IMR-90 (cell line): Measurements from ENCODE around the gene HYAL1. TPM values are rescaled to one million over a fixed set of nuclear protein-coding genes. Genes with fewer than 3 reads are reported as not detected.
A peak's percentile ranks its signal among the peaks of the same experiment; 100 is the strongest.

ENCODE experiments used
- ATAC-seq: fragments of 200-7000 bp; cut with Tn5 transposase; 2 replicates; pipeline ENCODE4 v1.9.1; 2020; ENCODE audit warnings: low read depth, mild to moderate bottlenecking, moderate library complexity
- BruUV-seq: library from RNA; stranded (reverse); fragments of 400-500 nt; replicated peaks from 2 replicates; lab custom pipeline; 2021; lab: Mats Ljungman, UMichigan
- CTCF ChIA-PET: fragments of 300-600 bp; formaldehyde crosslinking; extraction: SDS; loops from one replicate; lab custom pipeline; 2021; ENCODE audit warnings: antibody characterized with exemption; lab: Yijun Ruan, JAX
- POLR2A ChIA-PET: fragments of 300-600 bp; sonication (Branson Sonifier 250); formaldehyde crosslinking; loops from one replicate; lab custom pipeline; 2022; ENCODE audit warnings: antibody characterized with exemption; ENCODE audit not compliant: unreplicated experiment; lab: Charles Lee
- DNase-seq: peaks from one replicate; pipeline ENCODE4 v3.0.0; 2013
- H2AFZ ChIP-seq: replicated peaks from 2 replicates; pipeline ENCODE3; 2013; ENCODE audit warnings: low read length, mild to moderate bottlenecking; ENCODE audit not compliant: poor library complexity
- H2AK5ac ChIP-seq: 2 replicates; pipeline ENCODE4 v1.6.1; 2013; ENCODE audit warnings: low read depth, low read length, inconsistent platforms
- H2AK9ac ChIP-seq: replicated peaks from 2 replicates; pipeline ENCODE3; 2013; ENCODE audit warnings: mild to moderate bottlenecking, low read depth, low read length, moderate library complexity; ENCODE audit not compliant: poor library complexity
- H2BK120ac ChIP-seq: 2 replicates; pipeline ENCODE4 v1.6.1; 2013; ENCODE audit warnings: low read depth, low read length, inconsistent platforms
- H2BK15ac ChIP-seq: 3 replicates; pipeline ENCODE4 v1.6.1; 2013; ENCODE audit warnings: low read depth, low read length, inconsistent platforms
- H2BK20ac ChIP-seq: 2 replicates; pipeline ENCODE4 v1.6.1; 2013; ENCODE audit warnings: low read depth, mild to moderate bottlenecking, inconsistent platforms, low read length, moderate library complexity
- H2BK5ac ChIP-seq: 2 replicates; pipeline ENCODE4 v1.6.1; 2013; ENCODE audit warnings: mild to moderate bottlenecking, low read depth, low read length, inconsistent platforms; ENCODE audit not compliant: poor library complexity, severe bottlenecking
- H3K14ac ChIP-seq: replicated peaks from 2 replicates; pipeline ENCODE4 v1.6.1; 2013; ENCODE audit warnings: low read depth, low read length, inconsistent platforms
- H3K18ac ChIP-seq: 2 replicates; pipeline ENCODE4 v1.6.1; 2013; ENCODE audit warnings: low read depth, low read length, control low read depth
- H3K23ac ChIP-seq: 2 replicates; pipeline ENCODE4 v1.6.1; 2013; ENCODE audit warnings: low read depth, low read length, inconsistent platforms
- H3K27ac ChIP-seq: 2 replicates; pipeline ENCODE4 v1.5.1; 2013; ENCODE audit warnings: mild to moderate bottlenecking, control low read depth, low read length; ENCODE audit not compliant: insufficient read depth
- H3K27me3 ChIP-seq: 2 replicates; pipeline ENCODE4 v1.6.1; 2013; ENCODE audit warnings: low read length; ENCODE audit not compliant: control insufficient read depth, insufficient read depth
- H3K36me3 ChIP-seq: 2 replicates; pipeline ENCODE4 v1.6.1; 2013; ENCODE audit warnings: low read length, mixed read lengths; ENCODE audit not compliant: control insufficient read depth, insufficient read depth
- H3K4ac ChIP-seq: 2 replicates; pipeline ENCODE4 v1.6.1; 2013; ENCODE audit warnings: low read depth, low read length, inconsistent platforms
- H3K4me1 ChIP-seq: 2 replicates; pipeline ENCODE4 v1.6.1; 2013; ENCODE audit warnings: low read length, mixed read lengths; ENCODE audit not compliant: control insufficient read depth, insufficient read depth
- H3K4me2 ChIP-seq: 2 replicates; pipeline ENCODE4 v1.6.1; 2013; ENCODE audit warnings: low read depth, mild to moderate bottlenecking, control low read depth, low read length, moderate library complexity
- H3K4me3 ChIP-seq: 2 replicates; pipeline ENCODE4 v1.5.1; 2013; ENCODE audit warnings: low read depth, mild to moderate bottlenecking, control low read depth, low read length, moderate library complexity; ENCODE audit not compliant: insufficient read depth
- H3K56ac ChIP-seq: 2 replicates; pipeline ENCODE4 v1.6.1; 2013; ENCODE audit warnings: low read length, inconsistent platforms; ENCODE audit not compliant: insufficient read depth; ENCODE audit errors: extremely low read depth
- H3K79me1 ChIP-seq, 2 experiments: 2 replicates each; pipeline ENCODE4 v1.6.1; 2013; ENCODE audit warnings: low read length in 2 of 2, inconsistent platforms in 1 of 2, low read depth in 1 of 2
- H3K9ac ChIP-seq: 2 replicates; pipeline ENCODE4 v1.6.1; 2013; ENCODE audit warnings: low read depth, low read length, control low read depth
- H3K9me1 ChIP-seq: 2 replicates; pipeline ENCODE4 v1.6.1; 2013; ENCODE audit warnings: low read length, inconsistent platforms; ENCODE audit not compliant: insufficient read depth
- H3K9me3 ChIP-seq: 2 replicates; pipeline ENCODE4 v1.6.1; 2013; ENCODE audit warnings: low read length; ENCODE audit not compliant: control insufficient read depth, insufficient read depth
- H4K20me1 ChIP-seq: 2 replicates; pipeline ENCODE4 v1.6.1; 2013; ENCODE audit warnings: low read length, inconsistent platforms; ENCODE audit not compliant: insufficient read depth
- H4K5ac ChIP-seq: 2 replicates; pipeline ENCODE4 v1.6.1; 2013; ENCODE audit warnings: mild to moderate bottlenecking, low read depth, low read length, control low read depth
- H4K8ac ChIP-seq, 2 experiments: 2 replicates each; pipeline ENCODE4 v1.6.1; 2013; ENCODE audit warnings: low read depth in 2 of 2, low read length in 2 of 2, control low read depth in 1 of 2, inconsistent platforms in 1 of 2
- H4K91ac ChIP-seq: 2 replicates; pipeline ENCODE4 v1.6.1; 2013; ENCODE audit warnings: low read depth, low read length, inconsistent platforms; ENCODE audit not compliant: insufficient read depth
- BHLHE40 ChIP-seq: fragments of 150-350 bp; IDR thresholded peaks from 2 replicates; pipeline ENCODE4 v1.6.1; 2016; ENCODE audit warnings: mild to moderate bottlenecking, low read depth, low read length
- CEBPB ChIP-seq: IDR thresholded peaks from 2 replicates; pipeline ENCODE4 v1.6.1; 2012; ENCODE audit warnings: low read depth, low read length, improper control_type of control experiment
- CHD1 ChIP-seq: IDR thresholded peaks from 2 replicates; pipeline ENCODE4 v1.6.1; 2012; ENCODE audit warnings: low read depth, low read length, improper control_type of control experiment
- FOS ChIP-seq: fragments of 150-350 bp; IDR thresholded peaks from 2 replicates; pipeline ENCODE4 v1.6.1; 2016; ENCODE audit warnings: low read depth, low read length
- MAFK ChIP-seq: IDR thresholded peaks from 2 replicates; pipeline ENCODE4 v1.6.1; 2012; ENCODE audit warnings: low read depth, low read length, improper control_type of control experiment
- MAZ ChIP-seq: IDR thresholded peaks from 2 replicates; pipeline ENCODE4 v1.6.1; 2012; ENCODE audit warnings: low read depth, mild to moderate bottlenecking, low read length, improper control_type of control experiment, moderate library complexity, borderline replicate concordance
- MXI1 ChIP-seq: IDR thresholded peaks from 2 replicates; pipeline ENCODE4 v1.6.1; 2012; ENCODE audit warnings: low read depth, mild to moderate bottlenecking, low read length, moderate library complexity, borderline replicate concordance
- NFE2L2 ChIP-seq: fragments of 150-350 bp; IDR thresholded peaks from 2 replicates; pipeline ENCODE4 v1.6.1; 2016; ENCODE audit warnings: low read depth, mild to moderate bottlenecking, low read length
- POLR2A ChIP-seq: IDR thresholded peaks from 2 replicates; pipeline ENCODE4 v1.6.1; 2012; ENCODE audit warnings: mild to moderate bottlenecking, low read depth, low read length
- RAD21 ChIP-seq: IDR thresholded peaks from 2 replicates; pipeline ENCODE4 v1.6.1; 2012; ENCODE audit warnings: low read length, improper control_type of control experiment
- RCOR1 ChIP-seq: IDR thresholded peaks from 2 replicates; pipeline ENCODE4 v1.6.1; 2012; ENCODE audit warnings: mild to moderate bottlenecking, low read length, improper control_type of control experiment; ENCODE audit not compliant: insufficient replicate concordance
- RFX5 ChIP-seq: IDR thresholded peaks from 2 replicates; pipeline ENCODE4 v1.8.0; 2012; ENCODE audit warnings: low read depth, mild to moderate bottlenecking, low read length, moderate library complexity
- SMC3 ChIP-seq: fragments of 150-350 bp; IDR thresholded peaks from 2 replicates; pipeline ENCODE4 v1.6.1; 2016; ENCODE audit warnings: low read depth, mild to moderate bottlenecking, antibody characterized with exemption, low read length, moderate library complexity
- WGBS, 2 experiments: methylation state at CpG; one replicate each; pipeline versions ENCODE4 v1.1.5 to v1.1.7; 2013; ENCODE audit warnings: missing lambda C conversion rate in 2 of 2; ENCODE audit not compliant: insufficient read length in 1 of 2; ENCODE audit errors: extremely low coverage in 2 of 2; 5-methylcytosine and 5-hydroxymethylcytosine counted together
- dilution Hi-C: fragments of 300-500 bp; cut with HindIII; formaldehyde crosslinking; loops from one replicate; pipeline ENCODE4 v1.14.3; 2018; ENCODE audit warnings: low sequenced_read_pairs; ENCODE audit not compliant: unreplicated experiment
- in situ Hi-C: fragments of 300-500 bp; cut with MboI; formaldehyde crosslinking; loops from 3 replicates; pipeline ENCODE4 v1.14.3; 2019; ENCODE audit warnings: low sequenced_read_pairs, inconsistent platforms, mixed read lengths
- intact Hi-C: fragments of 100-400 bp; cut with micrococcal nuclease; formaldehyde crosslinking; loops from 2 replicates; pipeline ENCODE4 v1.10.0; 2022
- polyA plus RNA-seq, 3 experiments: library from polyadenylated mRNA; depleted of rRNA; stranded (reverse); fragments of >200 nt; gene quantifications; 2 replicates each; pipeline ENCODE4 v1.2.3, GENCODE V29; 2012; ENCODE audit warnings: low replicate concordance in 1 of 3
- total RNA-seq: library from RNA; depleted of rRNA; stranded (reverse); fragments of >200 nt; gene quantifications from 2 replicates; pipeline ENCODE4 v1.2.3, GENCODE V29; 2012
- TF ChIP-seq, protein P1 (sequence below): fragments of 150-350 bp; IDR thresholded peaks from 2 replicates; pipeline ENCODE4 v1.6.1; 2017; ENCODE audit warnings: mild to moderate bottlenecking, antibody characterized with exemption, low read length, low read depth
- TF ChIP-seq, protein P2 (sequence below): fragments of 150-350 bp; IDR thresholded peaks from 2 replicates; pipeline ENCODE4 v1.6.1; 2016; ENCODE audit warnings: low read depth, mild to moderate bottlenecking, low read length, moderate library complexity, borderline replicate concordance
- TF ChIP-seq, protein P3 (sequence below): conservative IDR thresholded peaks from 2 replicates; pipeline ENCODE4 v1.5.1; 2012; ENCODE audit warnings: mild to moderate bottlenecking, low read depth, low read length, improper control_type of control experiment

HYAL1 gene
- total and polyA plus RNA-seq, 2 of the 4 experiments (the other 2 are of a cell fraction), result 0.32 to 0.36 TPM

DNA sequence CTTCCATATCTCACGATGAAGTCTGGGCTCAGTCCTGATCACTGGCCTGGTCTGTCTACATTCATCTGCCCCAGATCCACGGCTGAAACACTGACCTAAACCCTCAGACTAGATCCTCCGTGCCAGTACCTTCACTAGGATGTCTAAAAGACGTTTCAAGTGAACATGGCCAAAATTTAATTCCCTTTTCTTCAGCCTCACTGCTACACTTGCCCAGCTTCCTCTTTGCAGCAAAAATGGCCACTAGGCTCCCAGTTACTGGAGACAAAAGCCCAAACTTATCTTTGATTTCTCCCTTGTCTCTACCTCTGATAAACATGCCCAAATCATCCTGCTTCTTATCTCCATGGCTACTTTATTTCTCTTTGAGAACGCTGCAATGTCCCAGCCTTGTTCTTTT is 35.6 kb upstream of the HYAL1 start:
- H3K36me3 ChIP-seq, result peaks cover 3% of the 10 kb centered on the region; the same call in 1 of the 2 replicates

More for the DNA sequence above, 35.6 kb upstream of the HYAL1 start:
- Histone ChIP-seq H3K4me2 (no peak overlapping the region), H2AK9ac (peak overlapping the region; percentile 70), H4K20me1 (peaks cover 28% of the 10 kb centered on the region), H2BK5ac (peak overlapping the region; percentile 7), H3K27me3 (no peaks in the 10 kb centered on the region), H3K4ac (peak overlapping the region; percentile 62), H3K4me3 (no peak overlapping the region), H2AK5ac (peak overlapping the region; percentile 59), H2AFZ (peak overlapping the region; percentile 62), H3K9me3 (no peaks in the 10 kb centered on the region), H3K79me1 (peaks cover 15 to 50% of the 10 kb centered on the region in 2 experiments; a peak in 3 of 4 replicates), H2BK15ac (peak overlapping the region; percentile 61; the same call in 1 of the 3 replicates), H3K56ac (no peak overlapping the region), H3K14ac (0 out of 2 replicates have a peak overlapping the region, but pooled peaks have one; percentile 37), H3K4me1 (peaks cover 29% of the 10 kb centered on the region), H3K27ac (no peak overlapping the region), H3K23ac (peak overlapping the region; percentile 64; the same call in 1 of the 2 replicates), H2BK120ac (peak overlapping the region; percentile 19), H4K8ac (peak overlapping the region in 1 of 2 experiments; percentile 56; a peak in 2 of 4 replicates), H3K18ac (no peak overlapping the region), H3K9me1 (peaks cover 23% of the 10 kb centered on the region), H2BK20ac (no peak overlapping the region; the same call in 1 of the 2 replicates), H4K91ac (no peak overlapping the region; the same call in 1 of the 2 replicates), H4K5ac (no peak overlapping the region), H3K9ac (no peak overlapping the region)
- intact Hi-C loops, result no loop called here
- BruUV-seq, result no TSS peak
- no peak for ATAC-seq
- CTCF ChIA-PET, result no interaction called here
- WGBS, 2 experiments, result 79% methylated on average over 4 of the region's 5 CpGs; no CpG with 5 or more reads in 1 of the 2 experiments
- dilution Hi-C loops, result no loop called here
- in situ Hi-C loops, result loop anchor here (25.0 kb wide), 3 partner anchors 1048 to 1823 kb away; partner anchors contain the start of genes ABHD14B, GPR62, MANF and PCBP4
- DNase-seq, result no peak
- POLR2A ChIA-PET, result no interaction called here
- TF ChIP-seq, protein P1, sequence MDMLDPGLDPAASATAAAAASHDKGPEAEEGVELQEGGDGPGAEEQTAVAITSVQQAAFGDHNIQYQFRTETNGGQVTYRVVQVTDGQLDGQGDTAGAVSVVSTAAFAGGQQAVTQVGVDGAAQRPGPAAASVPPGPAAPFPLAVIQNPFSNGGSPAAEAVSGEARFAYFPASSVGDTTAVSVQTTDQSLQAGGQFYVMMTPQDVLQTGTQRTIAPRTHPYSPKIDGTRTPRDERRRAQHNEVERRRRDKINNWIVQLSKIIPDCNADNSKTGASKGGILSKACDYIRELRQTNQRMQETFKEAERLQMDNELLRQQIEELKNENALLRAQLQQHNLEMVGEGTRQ, result no peak
- no peak for TF ChIP-seq SMC3
- no peak for TF ChIP-seq BHLHE40
- no peak for TF ChIP-seq CHD1
- no peak for TF ChIP-seq RFX5
- TF ChIP-seq NFE2L2, result no peak
- no peak for TF ChIP-seq MAZ
- no peak for TF ChIP-seq FOS
- no peak for TF ChIP-seq MXI1
- TF ChIP-seq POLR2A, result no peak
- TF ChIP-seq, protein P2, sequence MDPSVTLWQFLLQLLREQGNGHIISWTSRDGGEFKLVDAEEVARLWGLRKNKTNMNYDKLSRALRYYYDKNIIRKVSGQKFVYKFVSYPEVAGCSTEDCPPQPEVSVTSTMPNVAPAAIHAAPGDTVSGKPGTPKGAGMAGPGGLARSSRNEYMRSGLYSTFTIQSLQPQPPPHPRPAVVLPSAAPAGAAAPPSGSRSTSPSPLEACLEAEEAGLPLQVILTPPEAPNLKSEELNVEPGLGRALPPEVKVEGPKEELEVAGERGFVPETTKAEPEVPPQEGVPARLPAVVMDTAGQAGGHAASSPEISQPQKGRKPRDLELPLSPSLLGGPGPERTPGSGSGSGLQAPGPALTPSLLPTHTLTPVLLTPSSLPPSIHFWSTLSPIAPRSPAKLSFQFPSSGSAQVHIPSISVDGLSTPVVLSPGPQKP, result no peak
- no peak for TF ChIP-seq RAD21
- TF ChIP-seq MAFK, result no peak
- TF ChIP-seq CEBPB, result no peak
- TF ChIP-seq RCOR1, result no peak
- TF ChIP-seq, protein P3, sequence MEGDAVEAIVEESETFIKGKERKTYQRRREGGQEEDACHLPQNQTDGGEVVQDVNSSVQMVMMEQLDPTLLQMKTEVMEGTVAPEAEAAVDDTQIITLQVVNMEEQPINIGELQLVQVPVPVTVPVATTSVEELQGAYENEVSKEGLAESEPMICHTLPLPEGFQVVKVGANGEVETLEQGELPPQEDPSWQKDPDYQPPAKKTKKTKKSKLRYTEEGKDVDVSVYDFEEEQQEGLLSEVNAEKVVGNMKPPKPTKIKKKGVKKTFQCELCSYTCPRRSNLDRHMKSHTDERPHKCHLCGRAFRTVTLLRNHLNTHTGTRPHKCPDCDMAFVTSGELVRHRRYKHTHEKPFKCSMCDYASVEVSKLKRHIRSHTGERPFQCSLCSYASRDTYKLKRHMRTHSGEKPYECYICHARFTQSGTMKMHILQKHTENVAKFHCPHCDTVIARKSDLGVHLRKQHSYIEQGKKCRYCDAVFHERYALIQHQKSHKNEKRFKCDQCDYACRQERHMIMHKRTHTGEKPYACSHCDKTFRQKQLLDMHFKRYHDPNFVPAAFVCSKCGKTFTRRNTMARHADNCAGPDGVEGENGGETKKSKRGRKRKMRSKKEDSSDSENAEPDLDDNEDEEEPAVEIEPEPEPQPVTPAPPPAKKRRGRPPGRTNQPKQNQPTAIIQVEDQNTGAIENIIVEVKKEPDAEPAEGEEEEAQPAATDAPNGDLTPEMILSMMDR, result no peak
